ENCODE results near the gene DEPP1. TPM values are rescaled to one million over a fixed set of nuclear protein-coding genes. Genes with fewer than 3 reads are reported as not detected.

DEPP1 gene
- total and polyA plus RNA-seq, 2 experiments from 2014 or later: 0.37 to 1.3 TPM

DNA sequence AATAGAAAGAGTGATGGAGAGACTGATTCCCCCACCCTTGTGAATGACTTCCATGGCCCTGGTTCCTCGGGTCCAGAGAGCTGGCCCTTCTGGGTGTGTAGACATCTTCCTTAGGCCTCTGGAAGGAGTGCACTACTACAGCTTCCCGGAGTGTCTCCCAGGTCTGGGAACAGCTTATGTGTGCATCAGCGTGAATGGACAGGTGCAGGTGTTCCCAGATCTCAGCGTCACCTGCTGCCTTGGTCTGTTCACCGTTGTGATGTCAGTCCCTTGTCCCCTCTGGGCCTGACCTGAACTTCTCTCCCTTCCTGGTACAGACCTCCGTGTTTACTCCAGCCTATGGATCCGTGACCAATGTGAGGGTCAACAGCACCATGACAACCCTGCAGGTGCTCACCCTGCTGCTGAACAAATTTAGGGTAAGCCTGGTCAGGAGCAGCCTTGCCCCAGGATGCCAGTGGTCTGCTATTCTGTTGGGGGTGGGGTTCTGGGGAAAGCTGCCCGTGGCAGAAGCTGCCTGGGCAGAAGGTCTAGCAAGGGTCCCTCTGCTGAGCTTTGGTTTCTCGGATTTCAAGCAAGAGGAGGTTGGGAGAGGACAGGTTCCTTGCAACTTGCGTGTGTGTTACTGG, 10.5 kb upstream of the DEPP1 start (continued):
- TF ChIP-seq, protein P1, sequence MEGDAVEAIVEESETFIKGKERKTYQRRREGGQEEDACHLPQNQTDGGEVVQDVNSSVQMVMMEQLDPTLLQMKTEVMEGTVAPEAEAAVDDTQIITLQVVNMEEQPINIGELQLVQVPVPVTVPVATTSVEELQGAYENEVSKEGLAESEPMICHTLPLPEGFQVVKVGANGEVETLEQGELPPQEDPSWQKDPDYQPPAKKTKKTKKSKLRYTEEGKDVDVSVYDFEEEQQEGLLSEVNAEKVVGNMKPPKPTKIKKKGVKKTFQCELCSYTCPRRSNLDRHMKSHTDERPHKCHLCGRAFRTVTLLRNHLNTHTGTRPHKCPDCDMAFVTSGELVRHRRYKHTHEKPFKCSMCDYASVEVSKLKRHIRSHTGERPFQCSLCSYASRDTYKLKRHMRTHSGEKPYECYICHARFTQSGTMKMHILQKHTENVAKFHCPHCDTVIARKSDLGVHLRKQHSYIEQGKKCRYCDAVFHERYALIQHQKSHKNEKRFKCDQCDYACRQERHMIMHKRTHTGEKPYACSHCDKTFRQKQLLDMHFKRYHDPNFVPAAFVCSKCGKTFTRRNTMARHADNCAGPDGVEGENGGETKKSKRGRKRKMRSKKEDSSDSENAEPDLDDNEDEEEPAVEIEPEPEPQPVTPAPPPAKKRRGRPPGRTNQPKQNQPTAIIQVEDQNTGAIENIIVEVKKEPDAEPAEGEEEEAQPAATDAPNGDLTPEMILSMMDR (conservative IDR thresholded peaks at IDR 0.05; ENCODE audit: low read depth in 2 of 2): no peak

DNA sequence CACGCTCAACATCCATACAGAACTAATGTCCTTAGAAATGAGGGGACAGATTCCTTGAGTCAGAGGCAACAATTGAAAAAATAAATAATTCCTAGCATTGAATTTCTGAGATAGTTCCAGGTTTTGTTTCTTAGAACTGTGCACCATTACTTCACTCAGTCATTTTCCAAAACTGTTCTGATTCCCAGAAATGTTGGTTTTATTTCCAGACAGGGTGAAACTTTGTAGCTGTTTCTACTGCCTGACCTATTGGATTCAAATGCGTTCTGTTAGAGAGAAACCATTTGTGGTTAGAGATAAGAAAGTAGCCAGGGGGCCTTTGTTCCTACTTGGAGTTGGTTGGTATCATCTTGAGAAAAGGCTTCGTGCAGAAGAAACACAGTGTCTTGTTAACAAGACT, 8.1 kb upstream of the DEPP1 start:
- H3K4me3 Mint-ChIP-seq: no peak overlapping the region
- H3K9me3 Mint-ChIP-seq: no peaks in the 10 kb centered on the region
- H3K4me1 Mint-ChIP-seq: peaks cover 63% of the 10 kb centered on the region
- H3F3A ChIP-seq (replicated peaks; ENCODE audit: low read depth): 0 out of 2 replicates have a peak, but pooled peaks cover 7% of the 10 kb centered on the region
- DNase-seq (ENCODE audit: low spot score) (no peak), ATAC-seq (no peak)
- no peak overlapping the region for H3K27ac Mint-ChIP-seq
- no peak overlapping the region for H2AFZ ChIP-seq
- H3K4me2 ChIP-seq: no peak overlapping the region
- H3K36me3 ChIP-seq (ENCODE audit: insufficient read depth): no peaks in the 10 kb centered on the region
- H3K27me3 ChIP-seq (ENCODE audit: insufficient read depth): no peaks in the 10 kb centered on the region
- no peak overlapping the region for H3K4me3 ChIP-seq
- H3K36me3 Mint-ChIP-seq (ENCODE audit: low read depth): peaks cover 13% of the 10 kb centered on the region
- peaks cover 53% of the 10 kb centered on the region for H3K4me1 ChIP-seq (ENCODE audit: insufficient read depth)
- no peaks in the 10 kb centered on the region for H3K79me2 ChIP-seq (replicated peaks; ENCODE audit: insufficient read depth)
- H3K27me3 Mint-ChIP-seq (ENCODE audit: insufficient read depth, low read depth, poor library complexity): peaks cover 21% of the 10 kb centered on the region
- H4K20me1 ChIP-seq (replicated peaks; ENCODE audit: insufficient read depth): no peaks in the 10 kb centered on the region; the same call in 1 of the 2 replicates
- H3K27ac ChIP-seq (ENCODE audit: low read depth): no peak overlapping the region
- H3K9me2 ChIP-seq (ENCODE audit: insufficient read depth): no peaks in the 10 kb centered on the region
- TF ChIP-seq NANOG (IDR thresholded peaks at IDR 0.05; ENCODE audit: borderline replicate concordance) (no peak), ZNF114 (CRISPR knock-in tag; IDR thresholded peaks at IDR 0.05) (no peak), EZH2phosphoT487 (IDR thresholded peaks at IDR 0.05; ENCODE audit: unreplicated experiment) (no peak), EZH2 (IDR thresholded peaks at IDR 0.05; ENCODE audit: low read depth, unreplicated experiment) (no peak), JUNB (IDR thresholded peaks at IDR 0.05; ENCODE audit: unreplicated experiment) (no peak), CREB1 (CRISPR knock-in tag; IDR thresholded peaks at IDR 0.05; ENCODE audit: low read depth) (no peak), STAT1 (IDR thresholded peaks at IDR 0.05; ENCODE audit: unreplicated experiment) (no peak), POLR2AphosphoS5 (IDR thresholded peaks at IDR 0.05; ENCODE audit: low read depth) (no peak), ZNF331 (CRISPR knock-in tag; IDR thresholded peaks at IDR 0.05; ENCODE audit: low read depth) (no peak)
- TF ChIP-seq, protein P2, sequence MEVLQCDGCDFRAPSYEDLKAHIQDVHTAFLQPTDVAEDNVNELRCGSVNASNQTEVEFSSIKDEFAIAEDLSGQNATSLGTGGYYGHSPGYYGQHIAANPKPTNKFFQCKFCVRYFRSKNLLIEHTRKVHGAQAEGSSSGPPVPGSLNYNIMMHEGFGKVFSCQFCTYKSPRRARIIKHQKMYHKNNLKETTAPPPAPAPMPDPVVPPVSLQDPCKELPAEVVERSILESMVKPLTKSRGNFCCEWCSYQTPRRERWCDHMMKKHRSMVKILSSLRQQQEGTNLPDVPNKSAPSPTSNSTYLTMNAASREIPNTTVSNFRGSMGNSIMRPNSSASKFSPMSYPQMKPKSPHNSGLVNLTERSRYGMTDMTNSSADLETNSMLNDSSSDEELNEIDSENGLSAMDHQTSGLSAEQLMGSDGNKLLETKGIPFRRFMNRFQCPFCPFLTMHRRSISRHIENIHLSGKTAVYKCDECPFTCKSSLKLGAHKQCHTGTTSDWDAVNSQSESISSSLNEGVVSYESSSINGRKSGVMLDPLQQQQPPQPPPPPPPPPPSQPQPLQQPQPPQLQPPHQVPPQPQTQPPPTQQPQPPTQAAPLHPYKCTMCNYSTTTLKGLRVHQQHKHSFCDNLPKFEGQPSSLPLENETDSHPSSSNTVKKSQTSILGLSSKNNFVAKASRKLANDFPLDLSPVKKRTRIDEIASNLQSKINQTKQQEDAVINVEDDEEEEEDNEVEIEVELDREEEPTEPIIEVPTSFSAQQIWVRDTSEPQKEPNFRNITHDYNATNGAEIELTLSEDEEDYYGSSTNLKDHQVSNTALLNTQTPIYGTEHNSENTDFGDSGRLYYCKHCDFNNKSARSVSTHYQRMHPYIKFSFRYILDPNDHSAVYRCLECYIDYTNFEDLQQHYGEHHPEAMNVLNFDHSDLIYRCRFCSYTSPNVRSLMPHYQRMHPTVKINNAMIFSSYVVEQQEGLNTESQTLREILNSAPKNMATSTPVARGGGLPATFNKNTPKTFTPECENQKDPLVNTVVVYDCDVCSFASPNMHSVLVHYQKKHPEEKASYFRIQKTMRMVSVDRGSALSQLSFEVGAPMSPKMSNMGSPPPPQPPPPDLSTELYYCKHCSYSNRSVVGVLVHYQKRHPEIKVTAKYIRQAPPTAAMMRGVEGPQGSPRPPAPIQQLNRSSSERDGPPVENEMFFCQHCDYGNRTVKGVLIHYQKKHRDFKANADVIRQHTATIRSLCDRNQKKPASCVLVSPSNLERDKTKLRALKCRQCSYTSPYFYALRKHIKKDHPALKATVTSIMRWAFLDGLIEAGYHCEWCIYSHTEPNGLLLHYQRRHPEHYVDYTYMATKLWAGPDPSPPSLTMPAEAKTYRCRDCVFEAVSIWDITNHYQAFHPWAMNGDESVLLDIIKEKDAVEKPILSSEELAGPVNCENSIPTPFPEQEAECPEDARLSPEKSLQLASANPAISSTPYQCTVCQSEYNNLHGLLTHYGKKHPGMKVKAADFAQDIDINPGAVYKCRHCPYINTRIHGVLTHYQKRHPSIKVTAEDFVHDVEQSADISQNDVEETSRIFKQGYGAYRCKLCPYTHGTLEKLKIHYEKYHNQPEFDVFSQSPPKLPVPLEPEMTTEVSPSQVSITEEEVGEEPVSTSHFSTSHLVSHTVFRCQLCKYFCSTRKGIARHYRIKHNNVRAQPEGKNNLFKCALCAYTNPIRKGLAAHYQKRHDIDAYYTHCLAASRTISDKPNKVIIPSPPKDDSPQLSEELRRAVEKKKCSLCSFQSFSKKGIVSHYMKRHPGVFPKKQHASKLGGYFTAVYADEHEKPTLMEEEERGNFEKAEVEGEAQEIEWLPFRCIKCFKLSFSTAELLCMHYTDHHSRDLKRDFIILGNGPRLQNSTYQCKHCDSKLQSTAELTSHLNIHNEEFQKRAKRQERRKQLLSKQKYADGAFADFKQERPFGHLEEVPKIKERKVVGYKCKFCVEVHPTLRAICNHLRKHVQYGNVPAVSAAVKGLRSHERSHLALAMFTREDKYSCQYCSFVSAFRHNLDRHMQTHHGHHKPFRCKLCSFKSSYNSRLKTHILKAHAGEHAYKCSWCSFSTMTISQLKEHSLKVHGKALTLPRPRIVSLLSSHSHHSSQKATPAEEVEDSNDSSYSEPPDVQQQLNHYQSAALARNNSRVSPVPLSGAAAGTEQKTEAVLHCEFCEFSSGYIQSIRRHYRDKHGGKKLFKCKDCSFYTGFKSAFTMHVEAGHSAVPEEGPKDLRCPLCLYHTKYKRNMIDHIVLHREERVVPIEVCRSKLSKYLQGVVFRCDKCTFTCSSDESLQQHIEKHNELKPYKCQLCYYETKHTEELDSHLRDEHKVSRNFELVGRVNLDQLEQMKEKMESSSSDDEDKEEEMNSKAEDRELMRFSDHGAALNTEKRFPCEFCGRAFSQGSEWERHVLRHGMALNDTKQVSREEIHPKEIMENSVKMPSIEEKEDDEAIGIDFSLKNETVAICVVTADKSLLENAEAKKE (CRISPR knock-in tag; IDR thresholded peaks at IDR 0.05): no peak
- TF ChIP-seq, protein P1 (conservative IDR thresholded peaks at IDR 0.05; ENCODE audit: low read depth in 2 of 2): no peak
